ENCODE results near the gene GAB1. TPM values are rescaled to one million over a fixed set of nuclear protein-coding genes. Genes with fewer than 3 reads are reported as not detected.

Gene GAB1
- total and polyA plus RNA-seq, 2 of the 13 experiments (the other 11 are each of a cell fraction or from before 2014, with no cell fraction given), result 8.7 to 14.7 TPM

DNA sequence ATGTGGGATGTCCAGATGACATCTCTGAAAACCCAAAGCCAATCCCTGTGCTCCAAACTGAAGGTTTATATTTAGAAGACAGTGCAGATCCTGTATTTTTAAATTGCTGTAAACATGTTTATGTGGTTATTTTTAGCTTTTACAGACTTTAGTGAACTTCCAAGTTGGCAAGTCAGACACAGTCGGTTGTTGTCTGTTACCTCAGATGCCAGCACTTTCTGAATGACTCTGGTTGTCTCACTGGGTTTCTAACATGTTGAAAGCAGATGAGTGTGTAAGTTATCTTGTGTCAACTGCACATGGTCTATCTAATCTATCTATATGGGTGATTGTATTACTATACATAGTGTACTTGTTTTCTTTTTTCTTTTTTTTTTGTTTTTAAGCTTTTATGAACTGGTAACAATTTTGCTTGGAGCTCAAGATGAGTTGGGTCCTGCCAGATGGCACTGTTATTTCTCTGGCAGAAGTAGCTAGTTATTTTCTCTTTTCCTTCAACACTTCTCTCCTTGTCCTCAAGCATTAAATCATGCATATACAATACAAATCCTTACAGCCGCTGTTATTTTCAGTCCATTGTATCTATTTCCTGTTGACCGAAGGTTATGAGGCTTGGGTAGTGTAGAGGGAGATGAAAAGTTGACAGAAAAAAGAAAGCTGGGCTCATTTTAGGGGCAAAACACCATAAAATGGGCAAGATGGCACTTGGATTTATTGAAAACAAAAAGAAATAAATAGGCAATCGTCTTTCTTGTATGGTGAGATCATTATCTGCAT, 66.3 kb downstream of the GAB1 start (continued):
- no peak for TF ChIP-seq ZSCAN21 (CRISPR knock-in tag; IDR thresholded peaks at IDR 0.05; ENCODE audit: borderline replicate concordance)

DNA sequence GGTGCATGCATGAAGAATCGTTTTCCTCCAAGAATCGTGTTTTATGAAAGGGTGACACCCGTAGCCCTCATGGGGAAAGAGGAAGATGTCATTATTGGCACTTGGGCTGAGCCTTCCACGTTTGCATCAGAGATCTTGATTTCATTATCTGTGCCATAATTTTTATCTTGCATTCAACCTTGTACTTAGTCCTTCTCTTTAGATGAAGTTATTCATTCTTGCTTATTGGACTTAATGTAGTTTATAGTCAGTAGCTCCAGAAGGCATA, 66.8 kb downstream of the GAB1 start:
- TF ChIP-seq ESRRA (CRISPR knock-in tag; IDR thresholded peaks at IDR 0.05; ENCODE audit: low read depth) (no peak), ZNF282 (IDR thresholded peaks at IDR 0.05; ENCODE audit: partially characterized antibody) (no peak), TFAP4 (IDR thresholded peaks at IDR 0.05; ENCODE audit: borderline replicate concordance, low read depth) (no peak)
- ChIA-PET POLR2A (no interaction called here), CTCF (ENCODE audit: low intra/inter-chr PET ratio, low total read pairs) (no interaction called here)
- in situ Hi-C loops (cut with HindIII; ENCODE audit: extremely low pct_ligation_motif_present, low pct_unique_long_range_greater_than_20kb) (no loop called here), intact Hi-C loops (cut with micrococcal nuclease; ENCODE audit: unreplicated experiment) (no loop called here)
- Histone ChIP-seq H3K4me1 (ENCODE audit: insufficient read depth, low read length) (peaks cover 13% of the 10 kb centered on the region), H3K79me2 (ENCODE audit: insufficient read depth, low read length) (no peaks in the 10 kb centered on the region), H2AFZ (ENCODE audit: low read length) (no peak overlapping the region), H3K4me2 (ENCODE audit: low read depth, low read length) (no peak overlapping the region), H4K20me1 (ENCODE audit: insufficient read depth, low read length) (no peaks in the 10 kb centered on the region), H3K9me3 (ENCODE audit: low read length) (no peaks in the 10 kb centered on the region), H3K36me3 (replicated peaks in 1 of 2; ENCODE audit: control insufficient read depth in 1 of 2, insufficient read depth in 2 of 2, low read length in 2 of 2) (no peaks in the 10 kb centered on the region), H3K9ac (ENCODE audit: insufficient read depth, low read depth, low read length) (no peak overlapping the region), H3K27ac (ENCODE audit: extremely low read length, insufficient read depth, low read length) (no peak overlapping the region), H3K4me3 (replicated peaks in 1 of 3; ENCODE audit: insufficient read depth in 1 of 3, low read depth in 2 of 3, low read length in 3 of 3) (no peak overlapping the region), H3K27me3 (ENCODE audit: control insufficient read depth in 1 of 2, insufficient read depth in 2 of 2, low read length in 2 of 2) (no peaks in the 10 kb centered on the region)
- WGBS (ENCODE audit: low lambda C conversion rate), result 97% methylated on average over 4 of the region's 4 CpGs
- no peak for DNase-seq (ENCODE audit: low spot score)
- no TSS peak for BruUV-seq (replicated peaks)
- no peak for ATAC-seq
- FAIRE-seq, result no peak

- no TSS peak for BruUV-seq (replicated peaks)
- CTCF ChIA-PET (ENCODE audit: low intra/inter-chr PET ratio, low total read pairs), result no interaction called here
- Histone ChIP-seq H2AFZ (ENCODE audit: low read length) (no peak overlapping the region), H4K20me1 (ENCODE audit: insufficient read depth, low read length) (no peaks in the 10 kb centered on the region; the same call in 1 of the 2 replicates), H3K4me1 (ENCODE audit: insufficient read depth, low read length) (peaks cover 7% of the 10 kb centered on the region; the same call in 1 of the 2 replicates), H3K4me3 (replicated peaks in 1 of 3; ENCODE audit: insufficient read depth in 1 of 3, low read depth in 2 of 3, low read length in 3 of 3) (no peak overlapping the region), H3K79me2 (ENCODE audit: insufficient read depth, low read length) (peaks cover 2% of the 10 kb centered on the region), H3K9me3 (ENCODE audit: low read length) (no peaks in the 10 kb centered on the region), H3K36me3 (replicated peaks in 1 of 2; ENCODE audit: control insufficient read depth in 1 of 2, insufficient read depth in 2 of 2, low read length in 2 of 2) (no peaks in the 10 kb centered on the region), H3K9ac (ENCODE audit: insufficient read depth, low read depth, low read length) (no peak overlapping the region), H3K4me2 (ENCODE audit: low read depth, low read length) (no peak overlapping the region), H3K27me3 (ENCODE audit: control insufficient read depth in 1 of 2, insufficient read depth in 2 of 2, low read length in 2 of 2) (no peaks in the 10 kb centered on the region), H3K27ac (ENCODE audit: extremely low read length, insufficient read depth, low read length) (no peak overlapping the region)
- in situ Hi-C loops (cut with HindIII; ENCODE audit: extremely low pct_ligation_motif_present, low pct_unique_long_range_greater_than_20kb) (no loop called here), intact Hi-C loops (cut with micrococcal nuclease; ENCODE audit: unreplicated experiment) (no loop called here)
- 94% methylated on average over 2 of the region's 3 CpGs for WGBS (ENCODE audit: low lambda C conversion rate)
- FAIRE-seq (no peak), DNase-seq (ENCODE audit: low spot score) (no peak), ATAC-seq (no peak)
- POLR2A ChIA-PET, result no interaction called here
- no peak for TF ChIP-seq HDAC6 (IDR thresholded peaks at IDR 0.05; ENCODE audit: low read depth, low read length)
- no peak for TF ChIP-seq RORA (CRISPR knock-in tag; IDR thresholded peaks at IDR 0.05)
- TF ChIP-seq ELK4 (CRISPR knock-in tag; IDR thresholded peaks at IDR 0.05; ENCODE audit: borderline replicate concordance), result no peak
- TF ChIP-seq, protein P1, sequence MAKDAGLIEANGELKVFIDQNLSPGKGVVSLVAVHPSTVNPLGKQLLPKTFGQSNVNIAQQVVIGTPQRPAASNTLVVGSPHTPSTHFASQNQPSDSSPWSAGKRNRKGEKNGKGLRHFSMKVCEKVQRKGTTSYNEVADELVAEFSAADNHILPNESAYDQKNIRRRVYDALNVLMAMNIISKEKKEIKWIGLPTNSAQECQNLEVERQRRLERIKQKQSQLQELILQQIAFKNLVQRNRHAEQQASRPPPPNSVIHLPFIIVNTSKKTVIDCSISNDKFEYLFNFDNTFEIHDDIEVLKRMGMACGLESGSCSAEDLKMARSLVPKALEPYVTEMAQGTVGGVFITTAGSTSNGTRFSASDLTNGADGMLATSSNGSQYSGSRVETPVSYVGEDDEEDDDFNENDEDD (CRISPR knock-in tag; IDR thresholded peaks at IDR 0.05; ENCODE audit: borderline replicate concordance), result no peak
- no peak for TF ChIP-seq TEAD2 (CRISPR knock-in tag; IDR thresholded peaks at IDR 0.05)
- TF ChIP-seq, protein P2, sequence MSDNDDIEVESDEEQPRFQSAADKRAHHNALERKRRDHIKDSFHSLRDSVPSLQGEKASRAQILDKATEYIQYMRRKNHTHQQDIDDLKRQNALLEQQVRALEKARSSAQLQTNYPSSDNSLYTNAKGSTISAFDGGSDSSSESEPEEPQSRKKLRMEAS (IDR thresholded peaks at IDR 0.05), result no peak
- TF ChIP-seq TGIF2 (CRISPR knock-in tag; IDR thresholded peaks at IDR 0.05), result no peak
- no peak for TF ChIP-seq ONECUT2 (CRISPR knock-in tag; IDR thresholded peaks at IDR 0.05)
- TF ChIP-seq ZBTB1 (CRISPR knock-in tag; IDR thresholded peaks at IDR 0.05; ENCODE audit: borderline replicate concordance), result no peak
- no peak for TF ChIP-seq EHMT2 (IDR thresholded peaks at IDR 0.05; ENCODE audit: borderline replicate concordance, low read depth, low read length)
- TF ChIP-seq ZNF121 (CRISPR knock-in tag; IDR thresholded peaks at IDR 0.05), result no peak
Measured at GRCh38 chr4:143404555-143404954, 67.9 kb downstream of the GAB1 start.
